ENCODE measurements around the gene RAP1A.

The RAP1A gene

GRCh38 chr1:111619635-111620440 is at the start of gene RAP1A:
RAP1A (plus strand) TSS chr1:111619789; CDS start chr1:111691361, 71,572 bp downstream.
- FAIRE-seq = no peak
- TF ChIP-seq POLR2A (IDR thresholded peaks at IDR 0.05; ENCODE audit: low read depth, low read length) = peak; percentile 75
- peak; percentile 92 for DNase-seq (ENCODE audit: insufficient read length, low spot score)

- DNase-seq (ENCODE audit: insufficient read length, low spot score) = no peak
- no peak for FAIRE-seq
- TF ChIP-seq POLR2A (IDR thresholded peaks at IDR 0.05; ENCODE audit: low read depth, low read length) = no peak
Observed at GRCh38 chr1:111569913-111570312, 49.7 kb upstream of the RAP1A start.

- DNase-seq (ENCODE audit: insufficient read length, low spot score) (no peak), FAIRE-seq (no peak)
- no peak for TF ChIP-seq POLR2A (IDR thresholded peaks at IDR 0.05; ENCODE audit: low read depth, low read length)
Observed at GRCh38 chr1:111570781-111571181, 48.8 kb upstream of the RAP1A start.

- DNase-seq (ENCODE audit: insufficient read length, low spot score) (no peak), FAIRE-seq (no peak)
- TF ChIP-seq POLR2A (IDR thresholded peaks at IDR 0.05; ENCODE audit: low read depth, low read length) = no peak
Observed at GRCh38 chr1:111571239-111571638, 48.4 kb upstream of the RAP1A start.

GRCh38 chr1:111571987-111572386 is 47.6 kb upstream of the RAP1A start:
- no peak for FAIRE-seq
- no peak for TF ChIP-seq POLR2A (IDR thresholded peaks at IDR 0.05; ENCODE audit: low read depth, low read length)
- no peak for DNase-seq (ENCODE audit: insufficient read length, low spot score)

GRCh38 chr1:111576547-111576946 is 43.0 kb upstream of the RAP1A start:
- TF ChIP-seq POLR2A (IDR thresholded peaks at IDR 0.05; ENCODE audit: low read depth, low read length) = no peak
- FAIRE-seq (no peak), DNase-seq (ENCODE audit: insufficient read length, low spot score) (no peak)

GRCh38 chr1:111577814-111578213 is 41.8 kb upstream of the RAP1A start:
- no peak for TF ChIP-seq POLR2A (IDR thresholded peaks at IDR 0.05; ENCODE audit: low read depth, low read length)
- FAIRE-seq = no peak
- no peak for DNase-seq (ENCODE audit: insufficient read length, low spot score)

GRCh38 chr1:111581166-111581565 is 38.4 kb upstream of the RAP1A start:
- no peak for DNase-seq (ENCODE audit: insufficient read length, low spot score)

GRCh38 chr1:111582016-111582415 is 37.6 kb upstream of the RAP1A start:
- DNase-seq (ENCODE audit: insufficient read length, low spot score) = no peak
- no peak for FAIRE-seq
- no peak for TF ChIP-seq POLR2A (IDR thresholded peaks at IDR 0.05; ENCODE audit: low read depth, low read length)

More at GRCh38 chr1:111581166-111581565, 38.4 kb upstream of the RAP1A start:
- TF ChIP-seq POLR2A (IDR thresholded peaks at IDR 0.05; ENCODE audit: low read depth, low read length) = no peak
- no peak for FAIRE-seq

- TF ChIP-seq POLR2A (IDR thresholded peaks at IDR 0.05; ENCODE audit: low read depth, low read length) = no peak
- DNase-seq (ENCODE audit: insufficient read length, low spot score) = no peak
- no peak for FAIRE-seq
Observed at GRCh38 chr1:111582644-111583618, 36.7 kb upstream of the RAP1A start.

- TF ChIP-seq POLR2A (IDR thresholded peaks at IDR 0.05; ENCODE audit: low read depth, low read length) = no peak
- FAIRE-seq = peak; percentile 41
- no peak for DNase-seq (ENCODE audit: insufficient read length, low spot score)
Observed at GRCh38 chr1:111585447-111586086, 34.0 kb upstream of the RAP1A start.

- DNase-seq (ENCODE audit: insufficient read length, low spot score) (no peak), FAIRE-seq (no peak)
- no peak for TF ChIP-seq POLR2A (IDR thresholded peaks at IDR 0.05; ENCODE audit: low read depth, low read length)
Observed at GRCh38 chr1:111586112-111586511, 33.5 kb upstream of the RAP1A start.

- TF ChIP-seq POLR2A (IDR thresholded peaks at IDR 0.05; ENCODE audit: low read depth, low read length) = no peak
- DNase-seq (ENCODE audit: insufficient read length, low spot score) (no peak), FAIRE-seq (no peak)
Observed at GRCh38 chr1:111587509-111588174, 31.9 kb upstream of the RAP1A start.
